ENCODE data around the gene AGPAT1. TPM values are rescaled to one million over a fixed set of nuclear protein-coding genes. Genes with fewer than 3 reads are reported as not detected.
A peak's percentile ranks its signal among the peaks of the same experiment; 100 is the strongest.
"Not testable (repeated sequence)": the region's sequence is repeated elsewhere in the genome, so short reads cannot be mapped to it uniquely, and the experiment has no call there.

Gene AGPAT1
- polyA plus RNA-seq, 2 donors = 15.3 to 18.3 TPM

- H3K27me3 ChIP-seq (ENCODE audit: control insufficient read depth in 1 of 2, insufficient read depth in 2 of 2, low read length in 2 of 2) = no peaks in the 10 kb centered on the region
- peaks cover 0 to 1% of the 10 kb centered on the region in 2 donors for H3K36me3 ChIP-seq (ENCODE audit: control insufficient read depth in 2 of 2, insufficient read depth in 2 of 2, low read length in 1 of 2)
- WGBS, 2 donors = 56 to 63% methylated on average over 44 to 55 of the region's 55 CpGs
- H3K4me3 ChIP-seq (ENCODE audit: low read depth in 1 of 2, low read length in 2 of 2) = no peak overlapping the region
- no peaks in the 10 kb centered on the region for H3K9me3 ChIP-seq (ENCODE audit: control insufficient read depth in 2 of 2, insufficient read depth in 1 of 2, low read depth in 1 of 2, low read length in 1 of 2)
- no peak overlapping the region for H3K27ac ChIP-seq (ENCODE audit: low read depth in 2 of 2, low read length in 1 of 2)
- peaks cover 3 to 4% of the 10 kb centered on the region in 2 donors for H3K4me1 ChIP-seq (ENCODE audit: control insufficient read depth in 2 of 2, insufficient read depth in 2 of 2, low read length in 1 of 2)
Measured at GRCh38 chr6:32149932-32150870, 25.7 kb downstream of the AGPAT1 start.

- H3K9me3 ChIP-seq (ENCODE audit: control insufficient read depth in 2 of 2, insufficient read depth in 1 of 2, low read depth in 1 of 2, low read length in 1 of 2) = no peaks in the 10 kb centered on the region
- H3K36me3 ChIP-seq (ENCODE audit: control insufficient read depth in 2 of 2, insufficient read depth in 2 of 2, low read length in 1 of 2) = no peaks in the 10 kb centered on the region
- WGBS, 2 donors = 50 to 56% methylated on average over 46 to 47 of the region's 47 CpGs
- peaks cover 0 to 3% of the 10 kb centered on the region in 2 donors for H3K4me1 ChIP-seq (ENCODE audit: control insufficient read depth in 2 of 2, insufficient read depth in 2 of 2, low read length in 1 of 2)
- no peak overlapping the region for H3K27ac ChIP-seq (ENCODE audit: low read depth in 2 of 2, low read length in 1 of 2)
- H3K27me3 ChIP-seq (ENCODE audit: control insufficient read depth in 1 of 2, insufficient read depth in 2 of 2, low read length in 2 of 2) = no peaks in the 10 kb centered on the region
- peak overlapping the region; percentile 38 to 60 for H3K4me3 ChIP-seq (ENCODE audit: low read depth in 1 of 2, low read length in 2 of 2)
Measured at GRCh38 chr6:32149092-32149755, 26.7 kb downstream of the AGPAT1 start.

GRCh38 chr6:32148289-32149091, 27.4 kb downstream of the AGPAT1 start:
- Histone ChIP-seq H3K4me3 (ENCODE audit: low read depth in 1 of 2, low read length in 2 of 2) (peak overlapping the region; percentile 38 to 60), H3K27ac (ENCODE audit: low read depth in 2 of 2, low read length in 1 of 2) (peak overlapping the region in 1 of 2 donors; percentile 23), H3K4me1 (ENCODE audit: control insufficient read depth in 2 of 2, insufficient read depth in 2 of 2, low read length in 1 of 2) (peaks cover 0 to 3% of the 10 kb centered on the region in 2 donors), H3K36me3 (ENCODE audit: control insufficient read depth in 2 of 2, insufficient read depth in 2 of 2, low read length in 1 of 2) (no peaks in the 10 kb centered on the region), H3K9me3 (ENCODE audit: control insufficient read depth in 2 of 2, insufficient read depth in 1 of 2, low read depth in 1 of 2, low read length in 1 of 2) (no peaks in the 10 kb centered on the region), H3K27me3 (ENCODE audit: control insufficient read depth in 1 of 2, insufficient read depth in 2 of 2, low read length in 2 of 2) (no peaks in the 10 kb centered on the region)
- WGBS, 2 donors = 22 to 30% methylated on average over 39 of the region's 39 CpGs

- Histone ChIP-seq H3K36me3 (ENCODE audit: control insufficient read depth in 2 of 2, insufficient read depth in 2 of 2, low read length in 1 of 2) (no peaks in the 10 kb centered on the region), H3K27ac (ENCODE audit: low read depth in 2 of 2, low read length in 1 of 2) (no peak overlapping the region), H3K27me3 (ENCODE audit: control insufficient read depth in 1 of 2, insufficient read depth in 2 of 2, low read length in 2 of 2) (no peaks in the 10 kb centered on the region), H3K4me3 (ENCODE audit: low read depth in 1 of 2, low read length in 2 of 2) (no peak overlapping the region), H3K9me3 (ENCODE audit: control insufficient read depth in 2 of 2, insufficient read depth in 1 of 2, low read depth in 1 of 2, low read length in 1 of 2) (no peaks in the 10 kb centered on the region), H3K4me1 (ENCODE audit: control insufficient read depth in 2 of 2, insufficient read depth in 2 of 2, low read length in 1 of 2) (peaks cover 0 to 3% of the 10 kb centered on the region in 2 donors)
- WGBS, 2 donors = 94 to 97% methylated on average over 4 of the region's 4 CpGs
Measured at GRCh38 chr6:32147401-32148132, 28.3 kb downstream of the AGPAT1 start.

GRCh38 chr6:32146687-32147086, 29.2 kb downstream of the AGPAT1 start:
- Histone ChIP-seq H3K27me3 (ENCODE audit: control insufficient read depth in 1 of 2, insufficient read depth in 2 of 2, low read length in 2 of 2) (no peaks in the 10 kb centered on the region), H3K4me3 (ENCODE audit: low read depth in 1 of 2, low read length in 2 of 2) (no peak overlapping the region), H3K4me1 (ENCODE audit: control insufficient read depth in 2 of 2, insufficient read depth in 2 of 2, low read length in 1 of 2) (no peaks in the 10 kb centered on the region), H3K27ac (ENCODE audit: low read depth in 2 of 2, low read length in 1 of 2) (no peak overlapping the region), H3K36me3 (ENCODE audit: control insufficient read depth in 2 of 2, insufficient read depth in 2 of 2, low read length in 1 of 2) (no peaks in the 10 kb centered on the region), H3K9me3 (ENCODE audit: control insufficient read depth in 2 of 2, insufficient read depth in 1 of 2, low read depth in 1 of 2, low read length in 1 of 2) (no peaks in the 10 kb centered on the region)
- 52 to 59% methylated on average over 4 of the region's 4 CpGs for WGBS, 2 donors

- WGBS, 2 donors = 91 to 92% methylated on average over 1 of the region's 1 CpG
- H3K27me3 ChIP-seq (ENCODE audit: control insufficient read depth in 1 of 2, insufficient read depth in 2 of 2, low read length in 2 of 2) = no peaks in the 10 kb centered on the region
- H3K4me1 ChIP-seq (ENCODE audit: control insufficient read depth in 2 of 2, insufficient read depth in 2 of 2, low read length in 1 of 2) = no peaks in the 10 kb centered on the region
- no peaks in the 10 kb centered on the region for H3K9me3 ChIP-seq (ENCODE audit: control insufficient read depth in 2 of 2, insufficient read depth in 1 of 2, low read depth in 1 of 2, low read length in 1 of 2)
- no peak overlapping the region for H3K27ac ChIP-seq (ENCODE audit: low read depth in 2 of 2, low read length in 1 of 2)
- H3K4me3 ChIP-seq (ENCODE audit: low read depth in 1 of 2, low read length in 2 of 2) = no peak overlapping the region
- no peaks in the 10 kb centered on the region for H3K36me3 ChIP-seq (ENCODE audit: control insufficient read depth in 2 of 2, insufficient read depth in 2 of 2, low read length in 1 of 2)
Measured at GRCh38 chr6:32146287-32146686, 29.6 kb downstream of the AGPAT1 start.

GRCh38 chr6:32144238-32144637, 31.6 kb downstream of the AGPAT1 start:
- not testable (repeated sequence) for H3K9me3 ChIP-seq (ENCODE audit: control insufficient read depth in 2 of 2, insufficient read depth in 1 of 2, low read depth in 1 of 2, low read length in 1 of 2); H3K36me3 ChIP-seq (ENCODE audit: control insufficient read depth in 2 of 2, insufficient read depth in 2 of 2, low read length in 1 of 2); H3K4me3 ChIP-seq (ENCODE audit: low read depth in 1 of 2, low read length in 2 of 2); H3K27me3 ChIP-seq (ENCODE audit: control insufficient read depth in 1 of 2, insufficient read depth in 2 of 2, low read length in 2 of 2); H3K4me1 ChIP-seq (ENCODE audit: control insufficient read depth in 2 of 2, insufficient read depth in 2 of 2, low read length in 1 of 2); H3K27ac ChIP-seq (ENCODE audit: low read depth in 2 of 2, low read length in 1 of 2)
- 62 to 72% methylated on average over 7 of the region's 7 CpGs for WGBS, 2 donors

- Histone ChIP-seq H3K27ac (ENCODE audit: low read depth in 2 of 2, low read length in 1 of 2) (no peak overlapping the region), H3K4me3 (ENCODE audit: low read depth in 1 of 2, low read length in 2 of 2) (no peak overlapping the region), H3K4me1 (ENCODE audit: control insufficient read depth in 2 of 2, insufficient read depth in 2 of 2, low read length in 1 of 2) (no peaks in the 10 kb centered on the region), H3K27me3 (ENCODE audit: control insufficient read depth in 1 of 2, insufficient read depth in 2 of 2, low read length in 2 of 2) (no peaks in the 10 kb centered on the region), H3K36me3 (ENCODE audit: control insufficient read depth in 2 of 2, insufficient read depth in 2 of 2, low read length in 1 of 2) (no peaks in the 10 kb centered on the region), H3K9me3 (ENCODE audit: control insufficient read depth in 2 of 2, insufficient read depth in 1 of 2, low read depth in 1 of 2, low read length in 1 of 2) (no peaks in the 10 kb centered on the region)
- WGBS, 2 donors = 43 to 64% methylated on average over 5 of the region's 5 CpGs
Measured at GRCh38 chr6:32140420-32141046, 35.4 kb downstream of the AGPAT1 start.

Measured in esophagus (tissue), 2 donors.